Measurements from ENCODE around the gene PLA2G2F. TPM values are rescaled to one million over a fixed set of nuclear protein-coding genes. Genes with fewer than 3 reads are reported as not detected.

The PLA2G2F gene
- total RNA-seq, 1 experiment from 2014 or later: not detected

DNA sequence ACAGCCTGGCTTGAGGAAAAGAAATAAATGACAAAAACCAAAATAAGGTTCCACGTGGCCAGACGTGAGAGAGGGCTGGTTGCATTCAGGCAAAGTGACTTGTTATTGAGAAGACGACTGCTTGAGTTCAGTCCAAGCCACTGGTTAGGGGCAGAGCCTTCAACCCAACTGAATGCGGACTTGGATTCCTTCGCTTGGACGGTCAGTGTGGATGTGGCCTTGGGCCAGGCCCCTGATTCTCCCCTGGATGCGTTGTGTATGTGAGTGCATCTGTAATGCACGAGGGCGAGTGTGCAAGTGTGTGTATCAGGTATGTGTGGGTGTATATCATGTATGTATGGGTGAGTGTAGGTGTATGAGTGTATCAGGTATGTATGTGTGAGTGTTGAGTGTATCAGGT lies 1.9 kb downstream of the PLA2G2F start:
- intact Hi-C loops (cut with micrococcal nuclease; ENCODE audit: unreplicated experiment): no loop called here
- H3K9me3 ChIP-seq (ENCODE audit: low read depth, low read length, poor library complexity, severe bottlenecking): no peaks in the 10 kb centered on the region
- CTCF ChIA-PET: no interaction called here

DNA sequence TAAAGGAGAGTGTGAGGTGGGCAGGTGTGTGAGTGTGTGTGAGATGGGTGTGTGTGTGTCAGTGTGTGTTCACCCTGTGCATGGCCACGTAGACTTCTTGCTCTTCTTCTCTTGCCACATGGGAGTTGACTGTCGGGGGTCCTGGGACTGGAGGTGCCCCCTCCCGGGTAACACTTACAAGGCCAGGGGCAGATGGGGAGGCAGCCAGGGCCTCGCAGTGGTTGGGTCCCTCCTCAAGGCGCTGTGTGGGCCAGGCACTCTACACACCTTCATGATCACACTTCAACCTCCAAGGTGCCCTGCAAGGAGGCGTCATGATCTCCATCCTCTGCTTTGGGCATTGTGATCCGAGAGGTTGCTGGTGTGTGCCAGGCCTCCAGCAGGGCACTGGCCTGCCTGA lies 2.3 kb downstream of the PLA2G2F start:
- no peak for DNase-seq (ENCODE audit: low spot score)
- Histone ChIP-seq H3K9me3 (ENCODE audit: low read depth, low read length, poor library complexity, severe bottlenecking) (no peaks in the 10 kb centered on the region), H3K4me3 (ENCODE audit: low read depth, low read length, poor library complexity, severe bottlenecking) (no peak overlapping the region), H3K4me1 (ENCODE audit: insufficient read depth, low read length, poor library complexity, severe bottlenecking) (no peaks in the 10 kb centered on the region), H3K27me3 (replicated peaks; ENCODE audit: insufficient read depth, low read depth, low read length, poor library complexity) (no peaks in the 10 kb centered on the region), H3K27ac (ENCODE audit: low read depth, low read length, poor library complexity, severe bottlenecking) (no peak overlapping the region), H3K36me3 (ENCODE audit: insufficient read depth, low read length, poor library complexity, severe bottlenecking) (no peaks in the 10 kb centered on the region)
- TF ChIP-seq CTCF (conservative IDR thresholded peaks at IDR 0.05; ENCODE audit: low read depth, low read length) (no peak), EZH2 (IDR thresholded peaks at IDR 0.05; ENCODE audit: borderline replicate concordance, low read depth, low read length, poor library complexity, severe bottlenecking) (no peak)
- CTCF ChIA-PET: no interaction called here
- POLR2A ChIA-PET (ENCODE audit: low non-redundant PET): no interaction called here
- intact Hi-C loops (cut with micrococcal nuclease; ENCODE audit: unreplicated experiment): no loop called here
- no TSS peak for BruUV-seq (replicated peaks)

More for the DNA sequence above, 1.9 kb downstream of the PLA2G2F start:
- POLR2A ChIA-PET (ENCODE audit: low non-redundant PET): no interaction called here
- no peaks in the 10 kb centered on the region for H3K4me1 ChIP-seq (ENCODE audit: insufficient read depth, low read length, poor library complexity, severe bottlenecking)
- TF ChIP-seq CTCF (conservative IDR thresholded peaks at IDR 0.05; ENCODE audit: low read depth, low read length) (no peak), EZH2 (IDR thresholded peaks at IDR 0.05; ENCODE audit: borderline replicate concordance, low read depth, low read length, poor library complexity, severe bottlenecking) (no peak)
- no peak overlapping the region for H3K27ac ChIP-seq (ENCODE audit: low read depth, low read length, poor library complexity, severe bottlenecking)
- H3K27me3 ChIP-seq (replicated peaks; ENCODE audit: insufficient read depth, low read depth, low read length, poor library complexity): no peaks in the 10 kb centered on the region
- BruUV-seq (replicated peaks): no TSS peak
- no peak overlapping the region for H3K4me3 ChIP-seq (ENCODE audit: low read depth, low read length, poor library complexity, severe bottlenecking)
- no peaks in the 10 kb centered on the region for H3K36me3 ChIP-seq (ENCODE audit: insufficient read depth, low read length, poor library complexity, severe bottlenecking)
- DNase-seq (ENCODE audit: low spot score): no peak

GRCh38 chr1:20142001-20142710 lies 3.0 kb downstream of the PLA2G2F start:
- H3K4me1 ChIP-seq (ENCODE audit: insufficient read depth, low read length, poor library complexity, severe bottlenecking): no peaks in the 10 kb centered on the region
- H3K27me3 ChIP-seq (replicated peaks; ENCODE audit: insufficient read depth, low read depth, low read length, poor library complexity): no peaks in the 10 kb centered on the region
- no peaks in the 10 kb centered on the region for H3K36me3 ChIP-seq (ENCODE audit: insufficient read depth, low read length, poor library complexity, severe bottlenecking)
- H3K4me3 ChIP-seq (ENCODE audit: low read depth, low read length, poor library complexity, severe bottlenecking): no peak overlapping the region
- no peak for DNase-seq (ENCODE audit: low spot score)
- no peak overlapping the region for H3K27ac ChIP-seq (ENCODE audit: low read depth, low read length, poor library complexity, severe bottlenecking)
- TF ChIP-seq CTCF (conservative IDR thresholded peaks at IDR 0.05; ENCODE audit: low read depth, low read length): no peak
- no peak for TF ChIP-seq EZH2 (IDR thresholded peaks at IDR 0.05; ENCODE audit: borderline replicate concordance, low read depth, low read length, poor library complexity, severe bottlenecking)
- intact Hi-C loops (cut with micrococcal nuclease; ENCODE audit: unreplicated experiment): no loop called here
- POLR2A ChIA-PET (ENCODE audit: low non-redundant PET): no interaction called here
- BruUV-seq (replicated peaks): no TSS peak
- no peaks in the 10 kb centered on the region for H3K9me3 ChIP-seq (ENCODE audit: low read depth, low read length, poor library complexity, severe bottlenecking)
- CTCF ChIA-PET: no interaction called here
